Measurements from ENCODE around the gene GTPBP3. TPM values are rescaled to one million over a fixed set of nuclear protein-coding genes. Genes with fewer than 3 reads are reported as not detected.

Gene GTPBP3
- total and polyA plus RNA-seq, 12 donors = 8.0 to 12.8 (median 9.8) TPM

DNA sequence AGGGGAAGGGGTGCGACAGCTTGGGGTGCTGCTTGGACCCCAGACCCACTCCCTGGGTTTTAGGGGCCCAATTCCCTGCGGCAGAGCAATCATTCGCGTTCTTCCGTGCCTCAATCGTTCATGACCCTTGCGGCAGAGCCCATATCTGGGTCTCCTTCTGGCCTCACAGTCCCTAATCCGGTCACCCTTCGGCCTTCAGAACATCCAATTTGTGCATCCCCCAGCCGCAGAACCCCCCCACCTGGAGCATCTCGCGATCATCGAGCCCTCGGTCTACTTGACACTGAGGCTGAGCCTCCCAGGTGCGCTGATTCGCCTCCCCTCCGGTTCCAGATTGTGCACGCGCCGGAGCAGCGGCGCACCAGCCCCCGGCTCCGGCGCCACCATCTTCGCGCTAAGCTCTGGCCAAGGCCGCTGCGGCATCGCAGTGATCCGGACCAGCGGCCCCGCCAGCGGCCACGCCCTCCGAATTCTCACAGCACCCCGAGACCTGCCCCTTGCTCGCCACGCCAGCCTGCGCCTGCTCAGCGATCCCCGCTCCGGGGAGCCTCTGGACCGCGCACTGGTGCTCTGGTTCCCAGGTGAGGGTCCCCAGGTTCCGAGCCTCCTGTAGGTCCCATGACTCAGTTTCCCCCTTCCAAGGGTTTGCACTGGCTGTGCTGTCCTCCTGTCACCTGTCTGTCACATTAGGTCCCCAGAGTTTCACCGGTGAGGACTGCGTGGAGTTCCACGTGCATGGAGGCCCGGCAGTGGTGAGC lies 501 bp downstream of the GTPBP3 start:
- Histone ChIP-seq H3K27ac (peak overlapping the region in 9 of 10 donors; percentile 66 to 95 (median 93)), H3K4me3 (peak overlapping the region; percentile 61 to 84 (median 77)), H3K9me3 (no peaks in the 10 kb centered on the region), H3K36me3 (peaks cover 0 to 17% (median 0%) of the 10 kb centered on the region in 9 donors), H3K27me3 (no peaks in the 10 kb centered on the region), H3K4me1 (peaks cover 8 to 45% (median 36%) of the 10 kb centered on the region in 9 donors)
- no peak for DNase-seq
- 6 to 10% methylated on average over 50 of the region's 50 CpGs for WGBS, 2 donors
- TF ChIP-seq, protein P1, sequence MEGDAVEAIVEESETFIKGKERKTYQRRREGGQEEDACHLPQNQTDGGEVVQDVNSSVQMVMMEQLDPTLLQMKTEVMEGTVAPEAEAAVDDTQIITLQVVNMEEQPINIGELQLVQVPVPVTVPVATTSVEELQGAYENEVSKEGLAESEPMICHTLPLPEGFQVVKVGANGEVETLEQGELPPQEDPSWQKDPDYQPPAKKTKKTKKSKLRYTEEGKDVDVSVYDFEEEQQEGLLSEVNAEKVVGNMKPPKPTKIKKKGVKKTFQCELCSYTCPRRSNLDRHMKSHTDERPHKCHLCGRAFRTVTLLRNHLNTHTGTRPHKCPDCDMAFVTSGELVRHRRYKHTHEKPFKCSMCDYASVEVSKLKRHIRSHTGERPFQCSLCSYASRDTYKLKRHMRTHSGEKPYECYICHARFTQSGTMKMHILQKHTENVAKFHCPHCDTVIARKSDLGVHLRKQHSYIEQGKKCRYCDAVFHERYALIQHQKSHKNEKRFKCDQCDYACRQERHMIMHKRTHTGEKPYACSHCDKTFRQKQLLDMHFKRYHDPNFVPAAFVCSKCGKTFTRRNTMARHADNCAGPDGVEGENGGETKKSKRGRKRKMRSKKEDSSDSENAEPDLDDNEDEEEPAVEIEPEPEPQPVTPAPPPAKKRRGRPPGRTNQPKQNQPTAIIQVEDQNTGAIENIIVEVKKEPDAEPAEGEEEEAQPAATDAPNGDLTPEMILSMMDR (IDR thresholded peaks at IDR 0.05) = no peak
- intact Hi-C loops (cut with DNase I) = loop anchor here in 1 of 10 donors (2.0 kb wide), 1 partner anchor 33 kb away; the partner anchor contains the start of gene MRPL34
- no peak for ATAC-seq

DNA sequence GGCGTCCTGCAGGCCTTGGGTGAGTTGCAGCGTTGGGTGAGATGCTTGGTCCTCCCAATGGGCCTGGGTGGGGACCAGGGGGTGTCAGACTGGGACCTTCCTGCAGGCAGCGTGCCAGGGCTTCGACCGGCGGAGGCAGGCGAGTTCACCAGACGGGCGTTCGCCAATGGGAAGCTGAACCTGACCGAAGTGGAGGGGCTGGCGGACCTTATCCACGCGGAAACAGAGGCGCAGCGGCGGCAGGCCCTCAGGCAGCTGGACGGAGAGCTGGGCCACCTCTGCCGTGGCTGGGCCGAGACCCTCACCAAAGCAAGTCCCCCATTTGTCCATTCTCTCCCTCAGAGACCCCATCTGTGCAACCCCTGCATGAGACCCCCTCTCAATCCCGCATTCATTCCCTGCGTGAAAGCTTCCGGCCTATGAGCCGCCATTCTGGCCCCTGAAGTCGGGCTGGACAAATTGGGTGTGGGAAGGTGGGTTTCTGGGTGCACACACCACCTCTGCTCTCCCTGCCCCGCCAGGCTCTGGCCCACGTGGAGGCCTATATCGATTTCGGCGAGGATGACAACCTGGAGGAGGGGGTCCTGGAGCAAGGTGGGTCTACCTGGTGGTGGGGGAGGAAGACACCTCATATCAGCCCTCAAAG lies 1.2 kb downstream of the GTPBP3 start:
- H3K36me3 ChIP-seq = peaks cover 0 to 17% (median 0%) of the 10 kb centered on the region in 9 donors
- ATAC-seq (no peak), DNase-seq (no peak)
- peaks cover 8 to 39% (median 36%) of the 10 kb centered on the region in 9 donors for H3K4me1 ChIP-seq
- no peaks in the 10 kb centered on the region for H3K27me3 ChIP-seq
- H3K27ac ChIP-seq = no peak overlapping the region
- intact Hi-C loops (cut with DNase I) = no loop called here
- H3K4me3 ChIP-seq = peak overlapping the region; percentile 61 to 84 (median 77)
- no peaks in the 10 kb centered on the region for H3K9me3 ChIP-seq
- TF ChIP-seq, protein P1 (IDR thresholded peaks at IDR 0.05) = no peak
- WGBS, 2 donors = 90 to 94% methylated on average over 30 of the region's 30 CpGs

DNA sequence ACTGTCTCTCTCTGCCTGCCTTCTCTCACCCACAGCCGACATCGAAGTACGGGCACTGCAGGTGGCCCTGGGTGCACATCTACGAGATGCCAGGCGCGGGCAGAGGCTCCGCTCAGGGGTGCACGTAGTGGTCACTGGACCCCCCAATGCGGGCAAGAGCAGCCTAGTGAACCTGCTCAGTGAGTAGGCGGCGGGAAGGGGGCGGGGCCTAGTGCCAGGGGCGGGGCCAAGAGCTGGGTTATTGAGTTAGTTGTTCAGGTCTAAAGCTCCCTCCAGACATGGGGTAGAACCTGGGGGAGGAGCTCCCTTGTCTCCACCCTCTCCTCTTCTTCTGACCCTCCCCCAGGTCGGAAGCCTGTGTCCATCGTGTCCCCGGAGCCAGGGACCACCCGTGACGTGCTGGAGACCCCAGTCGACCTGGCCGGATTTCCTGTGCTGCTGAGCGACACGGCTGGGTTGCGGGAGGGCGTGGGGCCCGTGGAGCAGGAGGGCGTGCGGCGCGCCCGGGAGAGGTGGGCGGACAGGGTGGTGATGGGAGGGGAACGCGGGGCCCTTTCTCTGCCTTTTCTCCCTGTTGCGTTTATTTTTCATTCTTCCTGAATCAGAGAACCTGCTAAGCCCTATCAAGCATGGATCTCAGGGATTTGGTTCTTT lies 1.9 kb downstream of the GTPBP3 start:
- Histone ChIP-seq H3K27me3 (no peaks in the 10 kb centered on the region), H3K4me3 (no peak overlapping the region), H3K27ac (no peak overlapping the region), H3K36me3 (peaks cover 0 to 20% (median 0%) of the 10 kb centered on the region in 9 donors), H3K9me3 (no peaks in the 10 kb centered on the region), H3K4me1 (peaks cover 4 to 33% (median 29%) of the 10 kb centered on the region in 9 donors)
- WGBS, 2 donors = 92 to 94% methylated on average over 34 of the region's 34 CpGs
- intact Hi-C loops (cut with DNase I) = no loop called here
- TF ChIP-seq, protein P1 (IDR thresholded peaks at IDR 0.05) = no peak
- no peak for ATAC-seq
- DNase-seq = no peak

DNA sequence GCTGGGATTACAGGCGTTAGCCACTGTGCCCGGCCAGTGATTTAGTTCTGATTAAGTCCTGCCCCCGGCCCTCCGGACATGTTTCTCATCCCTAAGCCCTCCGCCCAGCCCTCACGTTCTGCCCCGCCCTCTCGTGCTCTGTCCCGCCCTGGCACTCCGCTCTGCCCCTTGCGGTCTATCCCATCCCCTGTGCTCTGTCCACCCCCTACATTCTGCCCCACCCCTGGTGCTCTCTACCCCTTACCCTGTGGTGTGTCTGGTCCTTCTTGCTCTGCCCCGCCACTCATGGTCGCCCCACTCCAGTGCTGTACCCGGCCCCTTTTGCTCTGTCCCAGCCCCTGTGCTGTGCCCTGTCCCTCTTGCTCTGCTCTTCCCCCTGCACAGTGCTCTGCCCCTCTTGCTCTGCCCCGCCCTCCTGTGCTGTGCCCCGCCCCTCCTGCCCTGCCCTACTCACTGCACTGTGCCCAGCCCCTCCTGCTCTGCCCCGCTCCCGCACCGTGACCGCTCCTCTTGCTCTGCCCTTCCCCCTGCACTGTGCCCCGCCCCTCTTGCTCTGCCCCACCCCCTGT lies 3.0 kb downstream of the GTPBP3 start:
- Histone ChIP-seq H3K27me3 (no peaks in the 10 kb centered on the region), H3K36me3 (peaks cover 0 to 20% (median 0%) of the 10 kb centered on the region in 9 donors), H3K27ac (no peak overlapping the region), H3K4me3 (no peak overlapping the region), H3K9me3 (no peaks in the 10 kb centered on the region), H3K4me1 (peaks cover 4 to 27% (median 21%) of the 10 kb centered on the region in 9 donors)
- TF ChIP-seq, protein P1 (IDR thresholded peaks at IDR 0.05) = no peak
- intact Hi-C loops (cut with DNase I) = loop anchor here in 3 of 10 donors (10.0 kb wide), 2 partner anchors 124 to 514 kb away; partner anchors contain the start of genes NXNL1 (in 2 of the 3) and RPL18A (in 1 of the 3)
- 76 to 77% methylated on average over 21 of the region's 21 CpGs for WGBS, 2 donors
- ATAC-seq = no peak
- no peak for DNase-seq
